ENCODE data around the gene COX8A. TPM values are rescaled to one million over a fixed set of nuclear protein-coding genes. Genes with fewer than 3 reads are reported as not detected.

Gene COX8A
- total and polyA plus RNA-seq, 10 of the 15 experiments (the other 5 are each of a cell fraction or from before 2014, with no cell fraction given): 243 to 1,476 (median 522) TPM

- peak; percentile 67 for TF ChIP-seq ZNF687 (IDR thresholded peaks at IDR 0.05)
- TF ChIP-seq KDM1A (IDR thresholded peaks at IDR 0.05; ENCODE audit: borderline replicate concordance): no peak
- no peak for TF ChIP-seq SMAD1 (IDR thresholded peaks at IDR 0.05; ENCODE audit: low read depth, partially characterized antibody)
- TF ChIP-seq POU2F2 (IDR thresholded peaks at IDR 0.05; ENCODE audit: borderline replicate concordance, low read depth, low read length): peak; percentile 68; the same call in 2 of the 3 replicates
- no peak; the same call in 1 of the 2 replicates for TF ChIP-seq CHD1 (IDR thresholded peaks at IDR 0.05; ENCODE audit: low read depth, low read length)
- no peak for TF ChIP-seq MEF2B (IDR thresholded peaks at IDR 0.05; ENCODE audit: partially characterized antibody, poor library complexity, severe bottlenecking)
- TF ChIP-seq HDAC6 (IDR thresholded peaks at IDR 0.05; ENCODE audit: unreplicated experiment): peak; percentile 41
- no peak for TF ChIP-seq TCF3 (IDR thresholded peaks at IDR 0.05; ENCODE audit: borderline replicate concordance, insufficient read depth, low read depth, low read length)
- no peak for TF ChIP-seq FOS (IDR thresholded peaks at IDR 0.05; ENCODE audit: borderline replicate concordance, extremely low read depth, insufficient read length)
- 0 out of 2 replicates have a peak, but pooled peaks have one; percentile 33 for TF ChIP-seq BACH1 (IDR thresholded peaks at IDR 0.05; ENCODE audit: borderline replicate concordance)
- no peak for TF ChIP-seq SREBF1 (IDR thresholded peaks at IDR 0.05; ENCODE audit: low read length)
- TF ChIP-seq CUX1 (IDR thresholded peaks at IDR 0.05; ENCODE audit: insufficient replicate concordance, low read depth, low read length): no peak
- peak; percentile 78 for TF ChIP-seq RB1 (IDR thresholded peaks at IDR 0.05; ENCODE audit: borderline replicate concordance)
- TF ChIP-seq ZNF622 (IDR thresholded peaks at IDR 0.05): no peak
- no peak for TF ChIP-seq NFYB (IDR thresholded peaks at IDR 0.05; ENCODE audit: insufficient read depth, low read depth, low read length)
- TF ChIP-seq ZBTB11 (CRISPR knock-in tag; IDR thresholded peaks at IDR 0.05): no peak
- no peak for TF ChIP-seq ESRRA (IDR thresholded peaks at IDR 0.05; ENCODE audit: low read length)
These were observed 11.9 kb downstream of the COX8A start, which contains the start of gene OTUB1 (continued) for GRCh38 chr11:63986156-63986931.
